CD14-positive monocyte (primary cell): ENCODE results near the gene ZSWIM1. TPM values are rescaled to one million over a fixed set of nuclear protein-coding genes. Genes with fewer than 3 reads are reported as not detected.
A peak's percentile ranks its signal among the peaks of the same experiment; 100 is the strongest.

Source experiments
- DNase-seq, 3 donors: peaks; one replicate each; pipeline ENCODE4 v3.0.0-alpha.2; 2011 to 2022
- H2AFZ ChIP-seq: 2 replicates; pipeline ENCODE4 v1.6.0; 2012; ENCODE audit warnings: mild to moderate bottlenecking, low read depth, low read length, inconsistent platforms; ENCODE audit not compliant: insufficient read depth, poor library complexity, severe bottlenecking
- H3K27ac ChIP-seq, 2 donors: 1 replicate in 1 of 2; 2 replicates in 1 of 2; pipeline ENCODE4 v1.5.1; 2012 to 2013; ENCODE audit warnings: low read length in 2 of 2, control low read depth in 1 of 2, inconsistent platforms in 1 of 2, low read depth in 1 of 2, mild to moderate bottlenecking in 1 of 2
- H3K27me3 ChIP-seq, 2 donors: one replicate each; pipeline versions ENCODE4 v1.6.0 to v1.6.1; 2011 to 2013; ENCODE audit warnings: low read length in 2 of 2; ENCODE audit not compliant: control insufficient read depth in 2 of 2, insufficient read depth in 2 of 2
- H3K36me3 ChIP-seq, 2 donors: replicated peaks in 1 of 2; 1 replicate in 1 of 2; 2 replicates in 1 of 2; pipeline versions ENCODE4 v1.5.1 to v1.6.1; 2012 to 2013; ENCODE audit warnings: low read length in 2 of 2, control low read depth in 1 of 2, inconsistent platforms in 1 of 2, mild to moderate bottlenecking in 1 of 2; ENCODE audit not compliant: insufficient read depth in 2 of 2, control insufficient read depth in 1 of 2
- H3K4me1 ChIP-seq, 2 donors: 1 replicate in 1 of 2; 2 replicates in 1 of 2; pipeline versions ENCODE4 v1.5.1 to v1.6.1; 2012 to 2013; ENCODE audit warnings: low read length in 2 of 2, control low read depth in 1 of 2, inconsistent platforms in 1 of 2, mild to moderate bottlenecking in 1 of 2, moderate library complexity in 1 of 2; ENCODE audit not compliant: insufficient read depth in 2 of 2, control insufficient read depth in 1 of 2
- H3K4me2 ChIP-seq: replicated peaks from 2 replicates; pipeline ENCODE3; 2012; ENCODE audit warnings: low read length, moderate library complexity, mild to moderate bottlenecking; ENCODE audit not compliant: poor library complexity, severe bottlenecking; ENCODE audit errors: extremely low read depth
- H3K4me3 ChIP-seq, 3 experiments: fragments of 200-600 bp in 1 of 3; sonication (generic) in 1 of 3; replicated peaks in 1 of 3; 1 replicate in 2 of 3; 2 replicates in 1 of 3; pipeline ENCODE4 v1.5.1; 2011 to 2013; ENCODE audit warnings: low read length in 3 of 3, mild to moderate bottlenecking in 3 of 3, control low read depth in 2 of 3, low read depth in 2 of 3, inconsistent platforms in 1 of 3, moderate library complexity in 1 of 3
- H3K79me2 ChIP-seq: 2 replicates; pipeline ENCODE4 v1.6.0; 2012; ENCODE audit warnings: mild to moderate bottlenecking, control low read depth, inconsistent platforms, low read length, moderate library complexity; ENCODE audit not compliant: insufficient read depth
- H3K9ac ChIP-seq: 2 replicates; pipeline ENCODE4 v1.6.0; 2017; ENCODE audit warnings: low read length, mild to moderate bottlenecking; ENCODE audit not compliant: insufficient read depth, poor library complexity, severe bottlenecking
- H3K9me3 ChIP-seq, 2 donors: replicated peaks in 1 of 2; 1 replicate in 1 of 2; 2 replicates in 1 of 2; pipeline versions ENCODE4 v1.5.1 to v1.6.1; 2012 to 2013; ENCODE audit warnings: low read length in 2 of 2, control low read depth in 1 of 2; ENCODE audit not compliant: control insufficient read depth in 1 of 2, insufficient read depth in 1 of 2
- H4K20me1 ChIP-seq: 2 replicates; pipeline ENCODE4 v1.6.0; 2012; ENCODE audit warnings: mild to moderate bottlenecking, low read length, control low read depth, moderate library complexity; ENCODE audit not compliant: insufficient read depth
- H3K27ac Mint-ChIP-seq, 7 donors: one replicate each; pipeline ENCODE4 v1.8.0; 2020; ENCODE audit warnings: mild to moderate bottlenecking in 7 of 7, mixed read lengths in 7 of 7, moderate library complexity in 6 of 7, inconsistent platforms in 2 of 7
- H3K27me3 Mint-ChIP-seq, 3 donors: one replicate each; pipeline ENCODE4 v1.8.0; 2021 to 2022; ENCODE audit warnings: low read depth in 3 of 3, mild to moderate bottlenecking in 3 of 3, mixed read lengths in 3 of 3, moderate library complexity in 3 of 3, inconsistent platforms in 1 of 3
- H3K36me3 Mint-ChIP-seq, 2 donors: one replicate each; pipeline ENCODE4 v1.8.0; 2020; ENCODE audit warnings: mixed read lengths in 2 of 2, inconsistent platforms in 1 of 2, mild to moderate bottlenecking in 1 of 2
- H3K4me1 Mint-ChIP-seq: one replicate; pipeline ENCODE4 v1.8.0; 2020; ENCODE audit warnings: mild to moderate bottlenecking, mixed read lengths
- H3K4me3 Mint-ChIP-seq, 2 donors: one replicate each; pipeline ENCODE4 v1.8.0; 2020; ENCODE audit warnings: mild to moderate bottlenecking in 2 of 2, mixed read lengths in 2 of 2, moderate library complexity in 1 of 2
- H3K9me3 Mint-ChIP-seq, 7 donors: one replicate each; pipeline ENCODE4 v1.8.0; 2020 to 2022; ENCODE audit warnings: mixed read lengths in 7 of 7, mild to moderate bottlenecking in 6 of 7, moderate library complexity in 6 of 7, inconsistent platforms in 2 of 7
- CTCF ChIP-seq: fragments of 200-600 bp; IDR thresholded peaks from one replicate; pipeline ENCODE4 v1.8.0; 2022; ENCODE audit warnings: antibody characterized with exemption, mild to moderate bottlenecking
- WGBS: methylation state at CpG from one replicate; pipeline ENCODE4 v1.1.5; 2013; ENCODE audit warnings: missing lambda C conversion rate; ENCODE audit not compliant: insufficient coverage; 5-methylcytosine and 5-hydroxymethylcytosine counted together
- intact Hi-C, 2 donors: fragments of 100-400 bp; cut with micrococcal nuclease; formaldehyde crosslinking; loops; one replicate each; pipeline versions ENCODE4 v1.15.0 to v1.15.1; 2023
- polyA plus RNA-seq, 3 donors: library from polyadenylated mRNA; depleted of rRNA in 1 of 3; unstranded in 2 of 3; stranded (reverse) in 1 of 3; fragments of 300-500 nt in 2 of 3; fragments of >200 nt in 1 of 3; fragmentation: Illumina TruSeq in 2 of 3; gene quantifications; 1 replicate in 2 of 3; 2 replicates in 1 of 3; pipeline ENCODE4 v1.2.3, GENCODE V29; 2012 to 2021

The ZSWIM1 gene
- polyA plus RNA-seq, 3 donors: 2.5 to 2.6 (median 2.5) TPM

- Mint-ChIP-seq H3K36me3 (peaks cover 21 to 35% of the 10 kb centered on the region in 2 donors), H3K4me1 (peaks cover 33% of the 10 kb centered on the region), H3K27ac (peak within 1 kb of the TSS; percentile 90 to 97 (median 97)), H3K4me3 (peak within 1 kb of the TSS; percentile 89 to 95), H3K27me3 (peaks cover 0 to 3% (median 2%) of the 10 kb centered on the region in 3 donors), H3K9me3 (no peaks in the 10 kb centered on the region)
- DNase-seq: peak; percentile 99 to 100 (median 100)
- Histone ChIP-seq H3K9ac (peak within 1 kb of the TSS; percentile 91), H3K79me2 (peaks cover 58% of the 10 kb centered on the region), H3K27ac (peak within 1 kb of the TSS; percentile 70 to 95), H3K27me3 (no peaks in the 10 kb centered on the region), H3K9me3 (no peaks in the 10 kb centered on the region), H3K4me2 (peak within 1 kb of the TSS; percentile 99), H3K4me1 (peaks cover 19 to 26% of the 10 kb centered on the region in 2 donors), H3K36me3 (peaks cover 21 to 23% of the 10 kb centered on the region in 2 donors), H2AFZ (peak within 1 kb of the TSS; percentile 99), H4K20me1 (no peaks in the 10 kb centered on the region), H3K4me3 (peak within 1 kb of the TSS; percentile 92 to 98 (median 96))
- TF ChIP-seq CTCF: no peak
- intact Hi-C loops: loop anchor here in 1 of 2 donors (5.0 kb wide), 1 partner anchor 35 kb away; the partner anchor contains the start of genes CTSA and NEURL2
- 0% methylated on average over 27 of the region's 36 CpGs for WGBS
These were observed 23.7 kb upstream of the ZSWIM1 start, which contains the start of the genes ACOT8 and ZSWIM3 for GRCh38 chr20:45857114-45857881. ACOT8 (minus strand) TSS chr20:45857392; CDS start chr20:45857315, 77 bp downstream. ZSWIM3 (plus strand) TSS chr20:45857614; CDS start chr20:45857826, 212 bp downstream.

GRCh38 chr20:45857882-45858216, 23.2 kb upstream of the ZSWIM1 start:
- no peaks in the 10 kb centered on the region for H4K20me1 ChIP-seq
- peaks cover 19 to 30% of the 10 kb centered on the region in 2 donors for H3K36me3 Mint-ChIP-seq
- H3K27ac Mint-ChIP-seq: peak overlapping the region; percentile 90 to 97 (median 97)
- H3K9ac ChIP-seq: peak overlapping the region; percentile 91
- H3K79me2 ChIP-seq: peaks cover 58% of the 10 kb centered on the region
- peaks cover 0 to 3% (median 2%) of the 10 kb centered on the region in 3 donors for H3K27me3 Mint-ChIP-seq
- no peak for TF ChIP-seq CTCF
- peak overlapping the region; percentile 89 to 95 for H3K4me3 Mint-ChIP-seq
- no peak for DNase-seq
- no peaks in the 10 kb centered on the region for H3K27me3 ChIP-seq
- peak overlapping the region; percentile 70 to 95 for H3K27ac ChIP-seq
- intact Hi-C loops: loop anchor here in 1 of 2 donors (5.0 kb wide), 1 partner anchor 34 kb away; the partner anchor contains the start of genes CTSA and NEURL2
- H3K9me3 Mint-ChIP-seq: no peaks in the 10 kb centered on the region
- no peaks in the 10 kb centered on the region for H3K9me3 ChIP-seq
- WGBS: 45% methylated on average over 2 of the region's 13 CpGs
- H3K4me3 ChIP-seq: peak overlapping the region; percentile 92 to 98 (median 96)
- peak overlapping the region; percentile 99 for H3K4me2 ChIP-seq
- H3K4me1 ChIP-seq: peaks cover 19 to 26% of the 10 kb centered on the region in 2 donors
- H2AFZ ChIP-seq: peak overlapping the region; percentile 99
- peaks cover 16 to 19% of the 10 kb centered on the region in 2 donors for H3K36me3 ChIP-seq
- H3K4me1 Mint-ChIP-seq: peaks cover 33% of the 10 kb centered on the region
